Measurements from ENCODE around the gene UBR2. TPM values are rescaled to one million over a fixed set of nuclear protein-coding genes. Genes with fewer than 3 reads are reported as not detected.
"Not testable (repeated sequence)": the region's sequence is repeated elsewhere in the genome, so short reads cannot be mapped to it uniquely, and the experiment has no call there.

UBR2 gene
- total and polyA plus RNA-seq, 2 of the 4 experiments (the other 2 are of a cell fraction), result 7.7 to 32.3 TPM

- H4K5ac ChIP-seq (ENCODE audit: low read depth, low read length), result no peak overlapping the region
- DNase-seq, result peak; percentile 45
- no peak overlapping the region for H2BK20ac ChIP-seq (ENCODE audit: low read depth, low read length)
- H4K91ac ChIP-seq (ENCODE audit: insufficient read depth, low read depth, low read length), result no peak overlapping the region
- BruUV-seq (replicated peaks), result no TSS peak
- H3K14ac ChIP-seq (replicated peaks; ENCODE audit: low read depth, low read length), result no peak overlapping the region
- H2AK5ac ChIP-seq (ENCODE audit: low read depth, low read length), result no peak overlapping the region
- CTCF ChIA-PET, result interaction anchor here (1.2 kb wide), 1 partner anchor 57 kb away, joined by 3 read pairs; no protein-coding TSS in a partner anchor
- no peak overlapping the region for H2BK5ac ChIP-seq (ENCODE audit: low read depth, low read length, poor library complexity, severe bottlenecking)
- no peak overlapping the region for H3K9ac ChIP-seq (ENCODE audit: low read depth, low read length)
- peaks cover 11 to 25% of the 10 kb centered on the region in 2 experiments; a peak in 3 of 4 replicates for H3K79me1 ChIP-seq (ENCODE audit: low read depth in 1 of 2, low read length in 2 of 2)
- no peaks in the 10 kb centered on the region for H3K4me1 ChIP-seq (ENCODE audit: control insufficient read depth, insufficient read depth, low read length)
- no peak overlapping the region for H2AFZ ChIP-seq (replicated peaks; ENCODE audit: low read length, poor library complexity)
- H3K4me3 ChIP-seq (ENCODE audit: insufficient read depth, low read depth, low read length), result no peak overlapping the region
- no peaks in the 10 kb centered on the region for H3K27me3 ChIP-seq (ENCODE audit: control insufficient read depth, insufficient read depth, low read length)
- H3K4ac ChIP-seq (ENCODE audit: low read depth, low read length), result no peak overlapping the region
- H3K9me1 ChIP-seq (ENCODE audit: insufficient read depth, low read length), result peaks cover 2% of the 10 kb centered on the region; the same call in 1 of the 2 replicates
- H4K8ac ChIP-seq (ENCODE audit: low read depth in 2 of 2, low read length in 2 of 2), result no peak overlapping the region
- H3K4me2 ChIP-seq (ENCODE audit: low read depth, low read length), result no peak overlapping the region
- no peaks in the 10 kb centered on the region for H3K9me3 ChIP-seq (ENCODE audit: control insufficient read depth, insufficient read depth, low read length)
- no peak overlapping the region for H3K27ac ChIP-seq (ENCODE audit: insufficient read depth, low read length)
- peaks cover 9% of the 10 kb centered on the region for H3K36me3 ChIP-seq (ENCODE audit: control insufficient read depth, insufficient read depth, low read length)
- H3K56ac ChIP-seq (ENCODE audit: extremely low read depth, insufficient read depth, low read length), result no peak overlapping the region
- TF ChIP-seq FOS (IDR thresholded peaks at IDR 0.05; ENCODE audit: low read depth, low read length), result no peak
- TF ChIP-seq RFX5 (IDR thresholded peaks at IDR 0.05; ENCODE audit: low read depth, low read length), result no peak
- TF ChIP-seq MAZ (IDR thresholded peaks at IDR 0.05; ENCODE audit: borderline replicate concordance, low read depth, low read length), result no peak
- intact Hi-C loops (cut with micrococcal nuclease), result no loop called here
- in situ Hi-C loops (cut with MboI; ENCODE audit: low sequenced_read_pairs), result no loop called here
- 0 out of 2 replicates have a peak, but pooled peaks cover 3% of the 10 kb centered on the region for H4K20me1 ChIP-seq (ENCODE audit: insufficient read depth, low read length)
- H3K23ac ChIP-seq (ENCODE audit: low read depth, low read length), result no peak overlapping the region
- ATAC-seq (ENCODE audit: low read depth), result peak; percentile 57
- H3K18ac ChIP-seq (ENCODE audit: low read depth, low read length), result no peak overlapping the region
- H2AK9ac ChIP-seq (replicated peaks; ENCODE audit: low read depth, low read length, poor library complexity), result no peak overlapping the region
- no peak overlapping the region for H2BK15ac ChIP-seq (ENCODE audit: low read depth, low read length)
- POLR2A ChIA-PET (ENCODE audit: unreplicated experiment), result no interaction called here
- dilution Hi-C loops (cut with HindIII; ENCODE audit: low sequenced_read_pairs, unreplicated experiment), result no loop called here
- no peak overlapping the region for H2BK120ac ChIP-seq (ENCODE audit: low read depth, low read length)
Observed at GRCh38 chr6:42604150-42604549, 40.3 kb downstream of the UBR2 start.

- H3K9me3 ChIP-seq (ENCODE audit: control insufficient read depth, insufficient read depth, low read length); H3K4me3 ChIP-seq (ENCODE audit: insufficient read depth, low read depth, low read length); ATAC-seq (ENCODE audit: low read depth); H2BK15ac ChIP-seq (ENCODE audit: low read depth, low read length); H3K4ac ChIP-seq (ENCODE audit: low read depth, low read length); H3K27ac ChIP-seq (ENCODE audit: insufficient read depth, low read length); H2BK120ac ChIP-seq (ENCODE audit: low read depth, low read length); H3K27me3 ChIP-seq (ENCODE audit: control insufficient read depth, insufficient read depth, low read length); H3K18ac ChIP-seq (ENCODE audit: low read depth, low read length); H4K8ac ChIP-seq (ENCODE audit: low read depth in 2 of 2, low read length in 2 of 2); BruUV-seq (replicated peaks); H4K5ac ChIP-seq (ENCODE audit: low read depth, low read length); H3K4me2 ChIP-seq (ENCODE audit: low read depth, low read length); dilution Hi-C loops (cut with HindIII; ENCODE audit: low sequenced_read_pairs, unreplicated experiment); H3K9ac ChIP-seq (ENCODE audit: low read depth, low read length); H2AFZ ChIP-seq (replicated peaks; ENCODE audit: low read length, poor library complexity); POLR2A ChIA-PET (ENCODE audit: unreplicated experiment); H2BK20ac ChIP-seq (ENCODE audit: low read depth, low read length); H3K9me1 ChIP-seq (ENCODE audit: insufficient read depth, low read length); H2AK9ac ChIP-seq (replicated peaks; ENCODE audit: low read depth, low read length, poor library complexity); in situ Hi-C loops (cut with MboI; ENCODE audit: low sequenced_read_pairs); DNase-seq; H4K91ac ChIP-seq (ENCODE audit: insufficient read depth, low read depth, low read length); H3K14ac ChIP-seq (replicated peaks; ENCODE audit: low read depth, low read length); intact Hi-C loops (cut with micrococcal nuclease); H2BK5ac ChIP-seq (ENCODE audit: low read depth, low read length, poor library complexity, severe bottlenecking); H2AK5ac ChIP-seq (ENCODE audit: low read depth, low read length); H3K56ac ChIP-seq (ENCODE audit: extremely low read depth, insufficient read depth, low read length); H4K20me1 ChIP-seq (ENCODE audit: insufficient read depth, low read length); H3K4me1 ChIP-seq (ENCODE audit: control insufficient read depth, insufficient read depth, low read length); H3K23ac ChIP-seq (ENCODE audit: low read depth, low read length): not testable (repeated sequence)
- H3K36me3 ChIP-seq (ENCODE audit: control insufficient read depth, insufficient read depth, low read length), result peaks cover 10% of the 10 kb centered on the region; the same call in 1 of the 2 replicates
- CTCF ChIA-PET, result interaction anchor here (1.2 kb wide), 1 partner anchor 57 kb away, joined by 3 read pairs; no protein-coding TSS in a partner anchor
- peaks cover 11 to 19% of the 10 kb centered on the region in 2 experiments; a peak in 3 of 4 replicates for H3K79me1 ChIP-seq (ENCODE audit: low read depth in 1 of 2, low read length in 2 of 2)
- WGBS, 2 experiments (ENCODE audit: extremely low coverage in 2 of 2, insufficient read length in 1 of 2), result no CpG with 5 or more reads among the region's 2 CpGs
Observed at GRCh38 chr6:42604699-42605098, 40.9 kb downstream of the UBR2 start.
